ENCODE results near the gene AQP11. TPM values are rescaled to one million over a fixed set of nuclear protein-coding genes. Genes with fewer than 3 reads are reported as not detected.

AQP11 gene
- total and polyA plus RNA-seq, 2 donors (not counting 3 experiments of a cell fraction or from before 2014, with no cell fraction given), result 0.22 to 0.55 TPM

- Histone ChIP-seq H3K4me1 (ENCODE audit: control insufficient read depth, extremely low read depth, insufficient read depth, low read length) (no peaks in the 10 kb centered on the region), H2AFZ (ENCODE audit: low read depth, low read length) (no peak overlapping the region), H3K4me3 (replicated peaks in 1 of 3; ENCODE audit: insufficient read depth in 1 of 3, low read depth in 1 of 3, low read length in 3 of 3) (no peak overlapping the region), H3K9me1 (replicated peaks; ENCODE audit: control insufficient read depth, extremely low read depth, insufficient read depth, low read length) (no peaks in the 10 kb centered on the region), H3K27me3 (ENCODE audit: control insufficient read depth in 2 of 2, insufficient read depth in 2 of 2, low read length in 2 of 2) (no peaks in the 10 kb centered on the region), H4K20me1 (replicated peaks; ENCODE audit: control insufficient read depth, extremely low read depth, insufficient read depth, low read length) (no peaks in the 10 kb centered on the region), H3K27ac (ENCODE audit: insufficient read depth, low read depth, low read length) (no peak overlapping the region), H3K36me3 (ENCODE audit: control insufficient read depth in 2 of 2, extremely low read depth in 1 of 2, insufficient read depth in 2 of 2, low read length in 2 of 2) (peaks cover 5 to 10% of the 10 kb centered on the region in 2 experiments), H3K4me2 (ENCODE audit: insufficient read depth, low read length) (no peak overlapping the region), H3K9ac (replicated peaks; ENCODE audit: extremely low read depth, insufficient read depth, low read length) (no peak overlapping the region), H3K9me3 (replicated peaks; ENCODE audit: control insufficient read depth, insufficient read depth, low read length) (no peaks in the 10 kb centered on the region), H3K79me2 (ENCODE audit: control insufficient read depth, insufficient read depth, low read length) (no peaks in the 10 kb centered on the region)
- POLR2A ChIA-PET, result no interaction called here
- no peak for TF ChIP-seq POLR2A (IDR thresholded peaks at IDR 0.05; ENCODE audit: low read depth, low read length)
- no peak for TF ChIP-seq EZH2 (IDR thresholded peaks at IDR 0.05; ENCODE audit: borderline replicate concordance, low read depth, low read length, severe bottlenecking)
- TF ChIP-seq CTCF (IDR thresholded peaks at IDR 0.05; ENCODE audit: extremely low read depth in 1 of 2, insufficient read depth in 1 of 2, low read depth in 1 of 2, low read length in 2 of 2), result no peak
- TF ChIP-seq JUN (IDR thresholded peaks at IDR 0.05; ENCODE audit: borderline replicate concordance, insufficient read depth, insufficient read length, low read depth), result no peak
- no peak for TF ChIP-seq POLR2AphosphoS5 (IDR thresholded peaks at IDR 0.05; ENCODE audit: insufficient read depth, low read depth, low read length)
- TF ChIP-seq GATA2 (IDR thresholded peaks at IDR 0.05; ENCODE audit: insufficient read depth, insufficient read length, low read depth, low read length), result no peak
- TF ChIP-seq MYC (IDR thresholded peaks at IDR 0.05; ENCODE audit: low read depth, low read length), result no peak
- TF ChIP-seq FOS (IDR thresholded peaks at IDR 0.05; ENCODE audit: borderline replicate concordance, insufficient read depth, low read length), result no peak
- TF ChIP-seq MAX (IDR thresholded peaks at IDR 0.05; ENCODE audit: insufficient read depth, insufficient read length), result no peak
- intact Hi-C loops (cut with micrococcal nuclease), result loop anchor here (2.0 to 5.0 kb wide), 2 partner anchors 146 to 423 kb away; partner anchors contain the start of gene PAK1
- CTCF ChIA-PET, result interaction anchor here (1.1 to 4.5 kb wide), 5 partner anchors 28 to 491 kb away, joined by 4 to 65 read pairs (median 9); partner anchors contain the start of gene AQP11
- dilution Hi-C loops (cut with MboI; ENCODE audit: extremely low pct_ligation_motif_present, low sequenced_read_pairs), result no loop called here
- BruUV-seq (replicated peaks), result no TSS peak
- FAIRE-seq, result no peak
- no peak for DNase-seq (ENCODE audit: low read depth, low spot score)
Observed at GRCh38 chr11:77617892-77618291, 28.1 kb downstream of the AQP11 start.

Measured in endothelial cell of umbilical vein (primary cell).